SK-N-SH (cell line): ENCODE results near the gene NR2C1. TPM values are rescaled to one million over a fixed set of nuclear protein-coding genes. Genes with fewer than 3 reads are reported as not detected.

Source experiments
- CTCF ChIA-PET: fragments of 300-600, 350-600 bp; formaldehyde crosslinking; extraction: SDS; loops from one replicate; lab custom pipeline; 2021; lab: Yijun Ruan, JAX
- POLR2A ChIA-PET: fragments of 350-600 bp; sonication (Branson Sonifier 250); formaldehyde crosslinking; extraction: SDS; loops from one replicate; lab custom pipeline; 2020; ENCODE audit warnings: antibody characterized with exemption, inconsistent platforms; lab: Yijun Ruan, JAX
- DNase-seq: peaks from one replicate; pipeline ENCODE4 v3.0.0; 2012
- H2AFZ ChIP-seq: fragments of 200-600 bp; sonication (generic); 2 replicates; pipeline ENCODE4 v1.8.1; 2016; ENCODE audit warnings: antibody characterized with exemption, mild to moderate bottlenecking, low read depth
- H3F3A ChIP-seq: fragments of 200-600 bp; sonication (generic); replicated peaks from 2 replicates; pipeline ENCODE3; 2016; ENCODE audit warnings: antibody characterized with exemption, mild to moderate bottlenecking; ENCODE audit not compliant: insufficient read depth
- H3K27ac ChIP-seq, 2 experiments: fragments of 200-500 bp in 1 of 2; fragments of 200-600 bp in 1 of 2; sonication (Bioruptor generic) in 1 of 2; sonication (generic), shearing (Covaris generic) in 1 of 2; 2 replicates each; pipeline versions ENCODE4 v1.5.1 to v1.6.1; 2014 to 2016; ENCODE audit warnings: low read depth in 2 of 2, inconsistent platforms in 1 of 2, low read length in 1 of 2, mild to moderate bottlenecking in 1 of 2, mixed read lengths in 1 of 2
- H3K27me3 ChIP-seq: fragments of 200-600 bp; sonication (generic), shearing (Covaris generic); 2 replicates; pipeline ENCODE4 v1.6.1; 2016; ENCODE audit warnings: mixed run types; ENCODE audit not compliant: insufficient read depth
- H3K36me3 ChIP-seq, 2 experiments: fragments of 200-500 bp in 1 of 2; fragments of 200-600 bp in 1 of 2; sonication (Bioruptor generic) in 1 of 2; sonication (generic) in 1 of 2; replicated peaks in 1 of 2; 2 replicates each; pipeline versions ENCODE3 to v1.5.1; 2014 to 2016; ENCODE audit warnings: low read length in 1 of 2, mild to moderate bottlenecking in 1 of 2; ENCODE audit not compliant: insufficient read depth in 2 of 2, control insufficient read depth in 1 of 2
- H3K4me1 ChIP-seq, 2 experiments: fragments of 200-500 bp in 1 of 2; fragments of 200-600 bp in 1 of 2; sonication (Bioruptor generic) in 1 of 2; sonication (generic), shearing (Covaris generic) in 1 of 2; 2 replicates each; pipeline versions ENCODE4 v1.5.1 to v1.6.1; 2014 to 2016; ENCODE audit warnings: low read depth in 1 of 2, low read length in 1 of 2, mixed run types in 1 of 2; ENCODE audit not compliant: insufficient read depth in 2 of 2, control insufficient read depth in 1 of 2
- H3K4me2 ChIP-seq: fragments of 200-600 bp; sonication (generic), shearing (Covaris generic); 2 replicates; pipeline ENCODE4 v1.6.1; 2017; ENCODE audit warnings: mixed run types
- H3K4me3 ChIP-seq, 2 experiments: fragments of 200-500 bp in 1 of 2; fragments of 200-600 bp in 1 of 2; sonication (Bioruptor generic) in 1 of 2; sonication (generic), shearing (Covaris generic) in 1 of 2; 2 replicates each; pipeline versions ENCODE4 v1.5.1 to v1.8.1; 2014 to 2016; ENCODE audit warnings: low read depth in 2 of 2, inconsistent platforms in 1 of 2, low read length in 1 of 2, mild to moderate bottlenecking in 1 of 2, mixed read lengths in 1 of 2, moderate library complexity in 1 of 2
- H3K79me2 ChIP-seq: fragments of 200-600 bp; sonication (generic); 2 replicates; pipeline ENCODE4 v1.8.1; 2017; ENCODE audit warnings: mild to moderate bottlenecking; ENCODE audit not compliant: insufficient read depth
- H3K9ac ChIP-seq: fragments of 200-600 bp; sonication (generic); 2 replicates; pipeline ENCODE4 v1.6.1; 2017; ENCODE audit warnings: mixed run types
- H3K9me2 ChIP-seq: fragments of 200-600 bp; sonication (generic); 2 replicates; pipeline ENCODE4 v1.6.1; 2017; ENCODE audit warnings: mixed run types
- H3K9me3 ChIP-seq: fragments of 200-600 bp; sonication (generic); 2 replicates; pipeline ENCODE4 v1.6.1; 2017; ENCODE audit warnings: mixed run types, mild to moderate bottlenecking, moderate library complexity
- H4K20me1 ChIP-seq: fragments of 200-600 bp; sonication (generic); 2 replicates; pipeline ENCODE4 v1.6.1; 2017; ENCODE audit warnings: mild to moderate bottlenecking, mixed run types; ENCODE audit not compliant: insufficient read depth
- ELF1 ChIP-seq: IDR thresholded peaks from 2 replicates; pipeline ENCODE4 v1.4.0; 2012
- EZH2phosphoT487 ChIP-seq: fragments of 200-600 bp; sonication (generic); IDR thresholded peaks from 2 replicates; pipeline ENCODE4 v1.6.1; 2017; ENCODE audit warnings: low read depth, mixed run types, mild to moderate bottlenecking, antibody characterized with exemption, moderate library complexity, borderline replicate concordance
- FOXM1 ChIP-seq: IDR thresholded peaks from 2 replicates; pipeline ENCODE4 v1.4.0; 2012; ENCODE audit warnings: low read depth, mild to moderate bottlenecking
- IRF3 ChIP-seq: fragments of 150-350 bp; IDR thresholded peaks from 2 replicates; pipeline ENCODE4 v1.6.1; 2016; ENCODE audit warnings: mild to moderate bottlenecking, low read depth, low read length
- POLR2AphosphoS5 ChIP-seq: IDR thresholded peaks from 2 replicates; pipeline ENCODE4 v1.6.1; 2012; ENCODE audit warnings: low read depth, low read length
- RCOR1 ChIP-seq: fragments of 150-350 bp; IDR thresholded peaks from 2 replicates; pipeline ENCODE4 v1.6.1; 2017; ENCODE audit warnings: antibody characterized with exemption, low read length
- RXRA ChIP-seq: IDR thresholded peaks from 2 replicates; pipeline ENCODE4 v1.4.0; 2012; ENCODE audit warnings: low read depth, mild to moderate bottlenecking, borderline replicate concordance
- SIN3A ChIP-seq: IDR thresholded peaks from 2 replicates; pipeline ENCODE4 v1.6.1; 2012; ENCODE audit warnings: low read depth, mild to moderate bottlenecking, low read length, moderate library complexity, borderline replicate concordance
- SMC3 ChIP-seq: IDR thresholded peaks from 2 replicates; pipeline ENCODE4 v1.6.1; 2012; ENCODE audit warnings: low read depth, low read length, improper control_type of control experiment
- TCF12 ChIP-seq: IDR thresholded peaks from 2 replicates; pipeline ENCODE4 v1.4.0; 2012
- USF2 ChIP-seq: fragments of 150-350 bp; IDR thresholded peaks from 2 replicates; pipeline ENCODE4 v1.6.1; 2017; ENCODE audit warnings: antibody characterized with exemption, low read length, low read depth, borderline replicate concordance
- ZBTB33 ChIP-seq: IDR thresholded peaks from 2 replicates; pipeline ENCODE4 v1.4.0; 2012; ENCODE audit warnings: low read depth, borderline replicate concordance
- WGBS: methylation state at CpG from one replicate; pipeline ENCODE4 v1.1.6; 2017; ENCODE audit warnings: low lambda C conversion rate; 5-methylcytosine and 5-hydroxymethylcytosine counted together
- polyA plus RNA-seq, 3 experiments: library from polyadenylated mRNA; depleted of rRNA; stranded (reverse); fragments of >200 nt; gene quantifications; 2 replicates each; pipeline ENCODE4 v1.2.3, GENCODE V29; 2012

Gene NR2C1
- polyA plus RNA-seq, 1 of the 3 experiments (the other 2 are of a cell fraction), result 15.9 TPM

GRCh38 chr12:95115641-95116040 lies 42.2 kb upstream of the NR2C1 start (continued):
- no peak for TF ChIP-seq ZBTB33
- TF ChIP-seq SIN3A, result no peak
- TF ChIP-seq FOXM1, result no peak
- TF ChIP-seq SMC3, result no peak

- 65% methylated on average over 3 of the region's 3 CpGs for WGBS
- peaks cover 0 to 28% of the 10 kb centered on the region in 2 experiments; a peak in 3 of 4 replicates for H3K4me1 ChIP-seq
Observed at GRCh38 chr12:95114766-95115405, 41.5 kb upstream of the NR2C1 start.

More at GRCh38 chr12:95114766-95115405, 41.5 kb upstream of the NR2C1 start:
- Histone ChIP-seq H3K79me2 (peaks cover 6% of the 10 kb centered on the region), H3K4me3 (no peak overlapping the region), H3K27me3 (no peaks in the 10 kb centered on the region), H2AFZ (no peak overlapping the region), H3K9ac (no peak overlapping the region), H3K27ac (no peak overlapping the region), H3F3A (peaks cover 26% of the 10 kb centered on the region), H3K9me2 (no peaks in the 10 kb centered on the region), H3K36me3 (peaks cover 0 to 10% of the 10 kb centered on the region in 2 experiments), H4K20me1 (no peaks in the 10 kb centered on the region), H3K4me2 (no peak overlapping the region), H3K9me3 (no peaks in the 10 kb centered on the region)
- CTCF ChIA-PET, result interaction anchor here (0.6 to 3.8 kb wide), 6 partner anchors 11 to 222 kb away, joined by 4 to 41 read pairs (median 14); partner anchors contain the start of genes FGD6 and VEZT
- TF ChIP-seq TCF12 (no peak), RXRA (no peak), POLR2AphosphoS5 (no peak), RCOR1 (no peak), USF2 (no peak), EZH2phosphoT487 (no peak), ELF1 (no peak), IRF3 (no peak)
- DNase-seq, result no peak
- POLR2A ChIA-PET, result no interaction called here
